Mucosa of stomach (tissue), 1 donor: ENCODE results near the gene RHOA.

Experiments
- H3K27me3 ChIP-seq: one replicate; pipeline ENCODE4 v1.7.0; 2013; ENCODE audit warnings: mild to moderate bottlenecking, low read length; ENCODE audit not compliant: control insufficient read depth, insufficient read depth
- H3K36me3 ChIP-seq: one replicate; pipeline ENCODE4 v1.7.0; 2013; ENCODE audit warnings: low read length; ENCODE audit not compliant: control insufficient read depth, insufficient read depth
- H3K4me1 ChIP-seq: one replicate; pipeline ENCODE4 v1.7.0; 2013; ENCODE audit warnings: mild to moderate bottlenecking, low read length; ENCODE audit not compliant: control insufficient read depth, insufficient read depth
- H3K4me3 ChIP-seq: one replicate; pipeline ENCODE4 v1.7.0; 2013; ENCODE audit warnings: low read length
- H3K9ac ChIP-seq: one replicate; pipeline ENCODE4 v1.7.0; 2013; ENCODE audit warnings: mild to moderate bottlenecking, low read length, moderate library complexity
- H3K9me3 ChIP-seq: one replicate; pipeline ENCODE4 v1.7.0; 2013; ENCODE audit warnings: mild to moderate bottlenecking, low read length, moderate library complexity; ENCODE audit not compliant: control insufficient read depth
- donor health status: Pancreatic carcinoma.

Gene RHOA

DNA sequence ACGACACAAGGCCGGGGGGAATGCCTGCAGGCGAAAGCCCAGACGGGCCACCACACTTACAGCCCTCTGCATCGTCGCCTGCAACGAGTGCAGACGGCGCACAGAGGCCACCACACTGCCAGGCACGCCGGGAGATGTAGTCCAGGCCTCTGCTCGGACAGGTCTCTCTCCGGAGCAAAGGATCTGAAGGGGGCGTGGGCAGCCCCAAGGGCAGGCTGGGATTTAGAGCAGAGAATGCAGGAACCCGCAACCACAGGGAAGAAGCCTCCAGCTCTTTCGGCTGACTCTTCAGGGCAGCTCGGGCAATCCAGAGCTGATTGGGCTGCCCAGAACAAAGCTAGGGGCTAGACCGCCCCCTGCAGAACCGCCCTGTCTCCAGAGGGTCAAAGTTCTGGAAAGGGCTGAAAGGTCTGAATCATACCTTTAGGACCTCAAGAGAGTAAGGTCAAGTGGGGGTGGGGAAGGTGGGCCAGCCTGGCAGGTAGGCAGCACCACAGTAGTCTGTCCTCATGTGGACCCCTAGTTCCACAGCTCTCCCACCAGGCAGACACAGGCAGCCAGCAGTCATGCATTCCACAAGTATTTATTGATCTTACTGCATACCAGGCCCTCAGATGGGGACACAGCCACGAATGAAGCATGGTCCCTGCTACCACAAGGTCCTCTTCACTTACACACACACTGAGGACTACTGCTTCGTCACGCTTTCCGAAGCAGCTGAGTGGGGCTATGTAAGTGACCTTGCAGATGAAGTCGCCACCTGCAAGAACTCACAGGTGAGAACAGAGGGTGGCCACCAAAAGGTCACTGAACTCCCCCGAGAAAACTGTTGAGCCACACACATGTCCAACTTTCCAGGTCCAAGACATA, 10.8 kb upstream of the RHOA start, which contains the start of gene AMT:
TSS of gene AMT (minus strand) at position 95 of the 870 bp plus-strand sequence. CDS start at position 72, 23 bp downstream.
- no peaks in the 10 kb centered on the region for H3K9me3 ChIP-seq
- peaks cover 5% of the 10 kb centered on the region for H3K36me3 ChIP-seq
- peak within 1 kb of the TSS; percentile 53 for H3K9ac ChIP-seq
- peaks cover 17% of the 10 kb centered on the region for H3K4me1 ChIP-seq
- H3K4me3 ChIP-seq: peak within 1 kb of the TSS; percentile 29
- no peaks in the 10 kb centered on the region for H3K27me3 ChIP-seq

- Histone ChIP-seq H3K36me3 (peaks cover 7% of the 10 kb centered on the region), H3K9me3 (no peaks in the 10 kb centered on the region), H3K9ac (peak overlapping the region; percentile 53), H3K4me1 (peaks cover 17% of the 10 kb centered on the region), H3K27me3 (no peaks in the 10 kb centered on the region), H3K4me3 (peak overlapping the region; percentile 29)
These were observed 10.2 kb upstream of the RHOA start for GRCh38 chr3:49421890-49422378.

GRCh38 chr3:49417516-49418120, 5.8 kb upstream of the RHOA start:
- H3K4me3 ChIP-seq: no peak overlapping the region
- H3K36me3 ChIP-seq: peaks cover 11% of the 10 kb centered on the region
- peaks cover 31% of the 10 kb centered on the region for H3K4me1 ChIP-seq
- H3K27me3 ChIP-seq: no peaks in the 10 kb centered on the region
- H3K9ac ChIP-seq: no peak overlapping the region
- no peaks in the 10 kb centered on the region for H3K9me3 ChIP-seq

DNA sequence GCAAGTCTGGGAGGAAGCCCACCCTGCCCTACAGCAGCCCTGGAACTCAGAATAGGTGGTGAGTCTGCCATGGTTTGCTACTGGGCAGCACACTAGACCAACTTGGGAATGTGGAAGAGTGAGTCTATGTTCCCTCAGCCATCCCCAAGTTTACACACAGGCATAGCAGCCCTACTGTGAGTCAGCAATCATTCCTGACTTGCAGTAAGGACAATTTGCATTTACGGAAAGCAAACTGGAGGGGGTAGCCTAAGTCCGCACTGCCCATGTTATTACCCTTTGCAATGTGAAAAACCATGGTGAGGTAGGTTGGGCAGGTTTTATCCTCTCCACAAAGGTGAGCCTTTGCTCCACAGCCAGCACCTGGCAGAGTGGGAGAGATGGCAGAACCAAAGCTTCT, 5.1 kb upstream of the RHOA start:
- Histone ChIP-seq H3K27me3 (no peaks in the 10 kb centered on the region), H3K36me3 (peaks cover 11% of the 10 kb centered on the region), H3K4me1 (peaks cover 26% of the 10 kb centered on the region), H3K9ac (no peak overlapping the region), H3K4me3 (no peak overlapping the region), H3K9me3 (no peaks in the 10 kb centered on the region)

GRCh38 chr3:49415931-49416601, 4.3 kb upstream of the RHOA start:
- H3K9ac ChIP-seq: no peak overlapping the region

GRCh38 chr3:49414753-49415152, 3.0 kb upstream of the RHOA start:
- peaks cover 11% of the 10 kb centered on the region for H3K36me3 ChIP-seq
- no peaks in the 10 kb centered on the region for H3K9me3 ChIP-seq
- H3K4me3 ChIP-seq: no peak overlapping the region
- H3K4me1 ChIP-seq: peaks cover 24% of the 10 kb centered on the region
- no peaks in the 10 kb centered on the region for H3K27me3 ChIP-seq
- no peak overlapping the region for H3K9ac ChIP-seq

More at GRCh38 chr3:49415931-49416601, 4.3 kb upstream of the RHOA start:
- Histone ChIP-seq H3K9me3 (no peaks in the 10 kb centered on the region), H3K4me1 (peaks cover 18% of the 10 kb centered on the region), H3K36me3 (peaks cover 11% of the 10 kb centered on the region), H3K4me3 (no peak overlapping the region), H3K27me3 (no peaks in the 10 kb centered on the region)

GRCh38 chr3:49413338-49413734, 1.6 kb upstream of the RHOA start:
- Histone ChIP-seq H3K9me3 (no peaks in the 10 kb centered on the region), H3K4me1 (peaks cover 25% of the 10 kb centered on the region), H3K27me3 (no peaks in the 10 kb centered on the region), H3K9ac (peak overlapping the region; percentile 86), H3K4me3 (peak overlapping the region; percentile 81), H3K36me3 (peaks cover 11% of the 10 kb centered on the region)

DNA sequence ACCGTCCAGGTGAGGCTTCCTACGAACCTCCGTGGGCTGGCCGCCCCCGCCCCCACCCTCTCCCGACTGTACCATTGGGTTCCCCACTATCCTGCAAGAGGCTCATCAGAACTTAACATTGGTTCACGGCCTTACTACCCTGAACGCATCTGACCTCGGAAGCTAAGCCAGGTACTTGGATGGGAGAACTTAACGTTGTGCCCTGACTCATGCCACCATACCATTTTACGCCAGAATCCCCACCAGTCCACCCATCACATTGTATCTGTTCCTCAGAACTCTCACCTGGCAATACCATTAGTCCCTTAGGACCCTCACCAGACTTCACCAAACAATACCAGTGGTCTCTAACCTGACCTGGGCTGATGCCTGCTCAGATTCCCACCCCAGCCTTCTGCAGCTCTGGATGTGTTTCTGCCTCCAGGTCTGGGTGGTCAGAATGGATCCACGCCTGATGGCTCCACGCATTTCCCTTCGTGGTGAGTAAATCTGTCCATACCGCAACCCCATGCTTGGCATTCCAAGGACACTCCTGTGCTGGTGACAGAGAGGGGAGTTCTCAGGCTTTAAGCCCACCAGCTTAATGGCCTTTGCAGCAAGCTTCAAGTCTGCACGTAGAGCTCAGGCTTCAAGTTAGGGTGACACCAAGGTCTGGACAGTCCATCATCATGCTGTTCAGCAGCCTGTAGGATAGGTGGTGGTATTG, 1.0 kb upstream of the RHOA start:
- no peaks in the 10 kb centered on the region for H3K9me3 ChIP-seq
- no peaks in the 10 kb centered on the region for H3K27me3 ChIP-seq
- H3K36me3 ChIP-seq: peaks cover 11% of the 10 kb centered on the region
- peak overlapping the region; percentile 86 for H3K9ac ChIP-seq
- peak overlapping the region; percentile 81 for H3K4me3 ChIP-seq
- H3K4me1 ChIP-seq: peaks cover 25% of the 10 kb centered on the region

GRCh38 chr3:49411535-49411967, 225 bp downstream of the RHOA start:
- Histone ChIP-seq H3K27me3 (no peaks in the 10 kb centered on the region), H3K9ac (peak overlapping the region; percentile 61), H3K36me3 (peaks cover 4% of the 10 kb centered on the region), H3K4me1 (peaks cover 38% of the 10 kb centered on the region), H3K9me3 (no peaks in the 10 kb centered on the region), H3K4me3 (peak overlapping the region; percentile 46)

GRCh38 chr3:49410846-49411534, 786 bp downstream of the RHOA start:
- Histone ChIP-seq H3K4me1 (peaks cover 39% of the 10 kb centered on the region), H3K9ac (peak overlapping the region; percentile 61), H3K9me3 (no peaks in the 10 kb centered on the region), H3K36me3 (no peaks in the 10 kb centered on the region), H3K27me3 (no peaks in the 10 kb centered on the region), H3K4me3 (peak overlapping the region; percentile 46)
